Stromal cell of bone marrow (primary cell): ENCODE data around the gene SENP6.
"Not testable (repeated sequence)": the region's sequence is repeated elsewhere in the genome, so short reads cannot be mapped to it uniquely, and the experiment has no call there.

Experiments
- DNase-seq: peaks from one replicate; pipeline ENCODE4 v3.0.0-alpha.2; 2012; ENCODE audit warnings: low read depth

SENP6 gene

GRCh38 chr6:75656479-75656878 is 54.8 kb downstream of the SENP6 start:
- no peak for DNase-seq

GRCh38 chr6:75657327-75657726 is 55.6 kb downstream of the SENP6 start:
- DNase-seq, result no peak

- no peak for DNase-seq
These were observed 64.9 kb downstream of the SENP6 start for GRCh38 chr6:75666592-75666991.

GRCh38 chr6:75673884-75674283 is 72.2 kb downstream of the SENP6 start:
- no peak for DNase-seq

GRCh38 chr6:75676377-75676776 is 74.7 kb downstream of the SENP6 start:
- no peak for DNase-seq

GRCh38 chr6:75682548-75682947 is 80.9 kb downstream of the SENP6 start:
- not testable (repeated sequence) for DNase-seq

GRCh38 chr6:75683005-75683404 is 81.3 kb downstream of the SENP6 start:
- DNase-seq, result not testable (repeated sequence)

- not testable (repeated sequence) for DNase-seq
These were observed 85.9 kb downstream of the SENP6 start for GRCh38 chr6:75687535-75687934.

GRCh38 chr6:75687937-75688336 is 86.3 kb downstream of the SENP6 start:
- DNase-seq, result not testable (repeated sequence)

GRCh38 chr6:75689576-75689975 is 87.9 kb downstream of the SENP6 start:
- no peak for DNase-seq

- DNase-seq, result no peak
These were observed 89.3 kb downstream of the SENP6 start for GRCh38 chr6:75691012-75691411.

GRCh38 chr6:75693534-75693933 is 91.9 kb downstream of the SENP6 start:
- DNase-seq, result peak; percentile 5

GRCh38 chr6:75694406-75694805 is 92.7 kb downstream of the SENP6 start:
- DNase-seq, result no peak

- not testable (repeated sequence) for DNase-seq
These were observed 106.7 kb downstream of the SENP6 start for GRCh38 chr6:75708334-75708733.

GRCh38 chr6:75711173-75711572 is 109.5 kb downstream of the SENP6 start:
- no peak for DNase-seq

- DNase-seq, result no peak
These were observed 117.5 kb downstream of the SENP6 start for GRCh38 chr6:75719133-75719532.

GRCh38 chr6:75723382-75723781 is 121.7 kb downstream of the SENP6 start:
- DNase-seq, result no peak

- DNase-seq, result no peak
These were observed 125.5 kb downstream of the SENP6 start for GRCh38 chr6:75727206-75727605.

GRCh38 chr6:75731029-75731428 is 129.3 kb downstream of the SENP6 start:
- not testable (repeated sequence) for DNase-seq

- no peak for DNase-seq
These were observed 134.0 kb downstream of the SENP6 start for GRCh38 chr6:75735491-75736186.

GRCh38 chr6:75743971-75744370 is 142.3 kb downstream of the SENP6 start:
- no peak for DNase-seq

- no peak for DNase-seq
These were observed 143.7 kb downstream of the SENP6 start for GRCh38 chr6:75745404-75745803.

- DNase-seq, result no peak
These were observed 144.5 kb downstream of the SENP6 start for GRCh38 chr6:75746221-75746620.
